ENCODE measurements around the gene APCDD1L. TPM values are rescaled to one million over a fixed set of nuclear protein-coding genes. Genes with fewer than 3 reads are reported as not detected.

Gene APCDD1L
- total and polyA plus RNA-seq, 2 experiments from 2014 or later, result 0.23 TPM; not detected in 1

GRCh38 chr20:58494923-58495622, 20.1 kb downstream of the APCDD1L start:
- Histone ChIP-seq H3K36me3 (replicated peaks; ENCODE audit: insufficient read depth, low read depth) (no peaks in the 10 kb centered on the region), H2AFZ (no peak overlapping the region)

GRCh38 chr20:58492795-58493524, 22.2 kb downstream of the APCDD1L start:
- DNase-seq (ENCODE audit: low spot score), result no peak
- no peaks in the 10 kb centered on the region for H3K36me3 ChIP-seq (replicated peaks; ENCODE audit: insufficient read depth, low read depth)
- H3K27ac ChIP-seq, result no peak overlapping the region
- H3K9me2 ChIP-seq (replicated peaks; ENCODE audit: insufficient read depth), result no peaks in the 10 kb centered on the region
- no peaks in the 10 kb centered on the region for H4K20me1 ChIP-seq (ENCODE audit: insufficient read depth, poor library complexity, severe bottlenecking)
- H3K9me3 ChIP-seq (ENCODE audit: low read depth), result no peaks in the 10 kb centered on the region
- 87% methylated on average over 4 of the region's 4 CpGs for WGBS (ENCODE audit: low lambda C conversion rate, missing lambda C conversion rate)
- no peak for TF ChIP-seq CTCF (IDR thresholded peaks at IDR 0.05; ENCODE audit: poor library complexity)
- TF ChIP-seq EZH2 (IDR thresholded peaks at IDR 0.05; ENCODE audit: borderline replicate concordance), result no peak
- H3K79me2 ChIP-seq, result no peaks in the 10 kb centered on the region
- no peak overlapping the region for H2AFZ ChIP-seq
- peaks cover 4% of the 10 kb centered on the region for H3K27me3 ChIP-seq
- no peaks in the 10 kb centered on the region for H3K4me1 ChIP-seq (ENCODE audit: insufficient read depth)
- H3K4me2 ChIP-seq, result no peak overlapping the region
- H3K4me3 ChIP-seq, result no peak overlapping the region

More at GRCh38 chr20:58494923-58495622, 20.1 kb downstream of the APCDD1L start:
- no peak overlapping the region for H3K4me3 ChIP-seq
- H3K27me3 ChIP-seq, result peaks cover 4% of the 10 kb centered on the region
- TF ChIP-seq EZH2phosphoT487 (IDR thresholded peaks at IDR 0.05; ENCODE audit: low read depth, severe bottlenecking, unreplicated experiment) (no peak), EZH2 (IDR thresholded peaks at IDR 0.05; ENCODE audit: borderline replicate concordance) (no peak), CTCF (IDR thresholded peaks at IDR 0.05; ENCODE audit: poor library complexity) (no peak)
- 93% methylated on average over 13 of the region's 13 CpGs for WGBS (ENCODE audit: low lambda C conversion rate, missing lambda C conversion rate)
- H3K27ac ChIP-seq, result no peak overlapping the region
- no peak for DNase-seq (ENCODE audit: low spot score)
- no peaks in the 10 kb centered on the region for H3K9me2 ChIP-seq (replicated peaks; ENCODE audit: insufficient read depth)
- H4K20me1 ChIP-seq (ENCODE audit: insufficient read depth, poor library complexity, severe bottlenecking), result no peaks in the 10 kb centered on the region
- no peaks in the 10 kb centered on the region for H3K4me1 ChIP-seq (ENCODE audit: insufficient read depth)
- H3K79me2 ChIP-seq, result no peaks in the 10 kb centered on the region
- H3K9me3 ChIP-seq (ENCODE audit: low read depth), result no peaks in the 10 kb centered on the region
- no peak overlapping the region for H3K4me2 ChIP-seq

GRCh38 chr20:58492074-58492718, 23.0 kb downstream of the APCDD1L start:
- DNase-seq (ENCODE audit: low spot score), result no peak
- TF ChIP-seq EZH2phosphoT487 (IDR thresholded peaks at IDR 0.05; ENCODE audit: low read depth, severe bottlenecking, unreplicated experiment) (no peak), CTCF (IDR thresholded peaks at IDR 0.05; ENCODE audit: poor library complexity) (no peak), EZH2 (IDR thresholded peaks at IDR 0.05; ENCODE audit: borderline replicate concordance) (no peak)
- Histone ChIP-seq H3K4me3 (no peak overlapping the region), H3K36me3 (replicated peaks; ENCODE audit: insufficient read depth, low read depth) (no peaks in the 10 kb centered on the region), H3K4me2 (no peak overlapping the region), H4K20me1 (ENCODE audit: insufficient read depth, poor library complexity, severe bottlenecking) (no peaks in the 10 kb centered on the region), H2AFZ (no peak overlapping the region), H3K79me2 (no peaks in the 10 kb centered on the region), H3K27ac (no peak overlapping the region), H3K4me1 (ENCODE audit: insufficient read depth) (no peaks in the 10 kb centered on the region), H3K9me2 (replicated peaks; ENCODE audit: insufficient read depth) (no peaks in the 10 kb centered on the region), H3K9me3 (ENCODE audit: low read depth) (no peaks in the 10 kb centered on the region), H3K27me3 (peaks cover 4% of the 10 kb centered on the region)
- 94% methylated on average over 7 of the region's 7 CpGs for WGBS (ENCODE audit: low lambda C conversion rate, missing lambda C conversion rate)
